ENCODE data around the gene KLKB1.

- TF ChIP-seq CTCF (IDR thresholded peaks at IDR 0.05): no peak
- no peak for TF ChIP-seq EZH2 (IDR thresholded peaks at IDR 0.05; ENCODE audit: borderline replicate concordance, insufficient read depth, low read depth, low read length, poor library complexity, severe bottlenecking)
Measured at GRCh38 chr4:186299291-186299690, 72.0 kb downstream of the KLKB1 start.

Measured in B cell (primary cell).